HepG2 (cell line): ENCODE results near the gene COL5A1. TPM values are rescaled to one million over a fixed set of nuclear protein-coding genes. Genes with fewer than 3 reads are reported as not detected.

Source experiments
- ATAC-seq: fragments of 200-7000 bp; cut with Tn5 transposase; 3 replicates; pipeline ENCODE4 v1.9.1; 2020; ENCODE audit warnings: mild to moderate bottlenecking, moderate library complexity
- BruUV-seq: library from RNA; stranded (reverse); fragments of 400-500 nt; replicated peaks from 2 replicates; lab custom pipeline; 2021; lab: Mats Ljungman, UMichigan
- CTCF ChIA-PET: fragments of 300-600 bp; formaldehyde crosslinking; extraction: SDS; loops from one replicate; lab custom pipeline; 2021; ENCODE audit warnings: low total read pairs, inconsistent platforms, low intra/inter-chr PET ratio; lab: Yijun Ruan, JAX
- POLR2A ChIA-PET: fragments of 350-600 bp; sonication (Branson Sonifier 250); formaldehyde crosslinking; loops from one replicate; lab custom pipeline; 2020; ENCODE audit warnings: antibody characterized with exemption, inconsistent platforms; lab: Yijun Ruan, JAX
- DNase-seq: peaks from one replicate; pipeline ENCODE4 v3.0.0-alpha.2; 2015; ENCODE audit warnings: low spot score
- FAIRE-seq: peaks from 3 replicates; lab custom pipeline; 2011; peaks lifted over from hg19 to GRCh38; lab: Jason Lieb, UNC
- H2AFZ ChIP-seq: one replicate; pipeline ENCODE4 v1.6.1; 2011; ENCODE audit warnings: low read length, inconsistent platforms
- H3K27ac ChIP-seq: fragments of 300-600 bp; 3 replicates; pipeline ENCODE4 v1.8.0; 2011; ENCODE audit warnings: mixed run types, mild to moderate bottlenecking, mixed read lengths, low read length, inconsistent platforms; ENCODE audit not compliant: insufficient read depth; ENCODE audit errors: extremely low read length
- H3K27me3 ChIP-seq, 2 experiments: fragments of 200-600 bp in 1 of 2; 2 replicates in 1 of 2; 3 replicates in 1 of 2; pipeline versions ENCODE4 v1.6.0 to v1.8.0; 2011; ENCODE audit warnings: low read length in 2 of 2, mild to moderate bottlenecking in 2 of 2, moderate library complexity in 2 of 2, inconsistent platforms in 1 of 2; ENCODE audit not compliant: insufficient read depth in 2 of 2, control insufficient read depth in 1 of 2
- H3K36me3 ChIP-seq, 2 experiments: fragments of 200-600 bp in 1 of 2; replicated peaks in 1 of 2; 2 replicates in 1 of 2; 3 replicates in 1 of 2; pipeline versions ENCODE4 v1.5.1 to v1.8.0; 2011; ENCODE audit warnings: low read length in 2 of 2, inconsistent platforms in 1 of 2; ENCODE audit not compliant: insufficient read depth in 2 of 2, control insufficient read depth in 1 of 2
- H3K4me1 ChIP-seq: 2 replicates; pipeline ENCODE4 v1.5.1; 2012; ENCODE audit warnings: low read length, inconsistent platforms; ENCODE audit not compliant: insufficient read depth
- H3K4me2 ChIP-seq: 2 replicates; pipeline ENCODE4 v1.6.0; 2011; ENCODE audit warnings: low read depth, low read length, inconsistent platforms
- H3K4me3 ChIP-seq, 3 experiments: fragments of 200-600 bp in 1 of 3; sonication (generic), shearing (Covaris generic) in 1 of 3; replicated peaks in 1 of 3; 2 replicates each; pipeline ENCODE4 v1.5.1; 2011 to 2016; ENCODE audit warnings: low read length in 3 of 3, inconsistent platforms in 2 of 3, low read depth in 2 of 3, mild to moderate bottlenecking in 2 of 3, control low read depth in 1 of 3, mixed read lengths in 1 of 3; ENCODE audit not compliant: insufficient read depth in 1 of 3
- H3K79me2 ChIP-seq: one replicate; pipeline ENCODE4 v1.6.1; 2011; ENCODE audit warnings: low read length, inconsistent platforms; ENCODE audit not compliant: insufficient read depth
- H3K9ac ChIP-seq: 2 replicates; pipeline ENCODE4 v1.6.0; 2011; ENCODE audit warnings: mild to moderate bottlenecking, low read depth, low read length, inconsistent platforms; ENCODE audit not compliant: insufficient read depth
- H3K9me3 ChIP-seq: 2 replicates; pipeline ENCODE4 v1.5.1; 2012; ENCODE audit warnings: mild to moderate bottlenecking, low read length
- H4K20me1 ChIP-seq: 2 replicates; pipeline ENCODE4 v1.6.0; 2011; ENCODE audit warnings: inconsistent platforms, mild to moderate bottlenecking, low read length, moderate library complexity; ENCODE audit not compliant: insufficient read depth
- EP300 ChIP-seq, 3 experiments: sonication (generic) in 1 of 3; formaldehyde crosslinking in 1 of 3; IDR thresholded peaks; 2 replicates each; pipeline versions ENCODE4 v1.5.1 to v1.6.1; 2011 to 2020; ENCODE audit warnings: low read depth in 2 of 3, low read length in 2 of 3, borderline replicate concordance in 1 of 3, improper control_type of control experiment in 1 of 3, mild to moderate bottlenecking in 1 of 3, missing genetic modification reagents in 1 of 3, moderate library complexity in 1 of 3
- ZNF337 ChIP-seq: sonication (generic); formaldehyde crosslinking; IDR thresholded peaks from 2 replicates; pipeline ENCODE4 v1.5.1; 2020; ENCODE audit warnings: missing genetic modification reagents, low read depth, mild to moderate bottlenecking, borderline replicate concordance
- WGBS: methylation state at CpG from one replicate; pipeline ENCODE4 v1.1.6; 2017; ENCODE audit warnings: low lambda C conversion rate; 5-methylcytosine and 5-hydroxymethylcytosine counted together
- in situ Hi-C: cut with HindIII; loops from 2 replicates; pipeline ENCODE4 v1.10.0; 2017; ENCODE audit warnings: low pct_unique_long_range_greater_than_20kb; ENCODE audit not compliant: extremely low pct_ligation_motif_present
- intact Hi-C: fragments of 100-400 bp; cut with micrococcal nuclease; formaldehyde crosslinking; loops from one replicate; pipeline ENCODE4 v1.10.0; 2022; ENCODE audit not compliant: unreplicated experiment
- polyA plus RNA-seq, 8 experiments: library from polyadenylated mRNA; depleted of rRNA in 3 of 8; stranded (reverse) in 7 of 8; unstranded in 1 of 8; fragments of >200 nt; fragmentation: Illumina TruSeq in 4 of 8; extraction: Trizol in 4 of 8; gene quantifications; 2 replicates each; pipeline versions ENCODE4 v1.2.1 to v1.2.3, GENCODE V29; 2011 to 2016; ENCODE audit warnings: low read depth in 4 of 8, missing spikeins in 1 of 8, mixed read lengths in 1 of 8; ENCODE audit not compliant: insufficient read depth in 1 of 8
- total RNA-seq, 5 experiments: library from RNA; depleted of rRNA; stranded (reverse); fragments of >200 nt; fragmentation: Illumina TruSeq; extraction: Trizol; gene quantifications; 2 replicates each; pipeline ENCODE4 v1.2.3, GENCODE V29; 2016; ENCODE audit warnings: low read depth in 1 of 5
- TF ChIP-seq, protein P1 (sequence below): sonication (generic); formaldehyde crosslinking; IDR thresholded peaks from 2 replicates; pipeline ENCODE4 v1.8.1; 2023; ENCODE audit warnings: mild to moderate bottlenecking, missing genetic modification reagents
- TF ChIP-seq, protein P2 (sequence below): sonication (generic); formaldehyde crosslinking; IDR thresholded peaks from 2 replicates; pipeline ENCODE4 v1.9.0; 2021; ENCODE audit warnings: missing genetic modification reagents, mild to moderate bottlenecking, borderline replicate concordance

The COL5A1 gene
- total and polyA plus RNA-seq, 2 of the 13 experiments (the other 11 are each of a cell fraction or from before 2014, with no cell fraction given): not detected

DNA sequence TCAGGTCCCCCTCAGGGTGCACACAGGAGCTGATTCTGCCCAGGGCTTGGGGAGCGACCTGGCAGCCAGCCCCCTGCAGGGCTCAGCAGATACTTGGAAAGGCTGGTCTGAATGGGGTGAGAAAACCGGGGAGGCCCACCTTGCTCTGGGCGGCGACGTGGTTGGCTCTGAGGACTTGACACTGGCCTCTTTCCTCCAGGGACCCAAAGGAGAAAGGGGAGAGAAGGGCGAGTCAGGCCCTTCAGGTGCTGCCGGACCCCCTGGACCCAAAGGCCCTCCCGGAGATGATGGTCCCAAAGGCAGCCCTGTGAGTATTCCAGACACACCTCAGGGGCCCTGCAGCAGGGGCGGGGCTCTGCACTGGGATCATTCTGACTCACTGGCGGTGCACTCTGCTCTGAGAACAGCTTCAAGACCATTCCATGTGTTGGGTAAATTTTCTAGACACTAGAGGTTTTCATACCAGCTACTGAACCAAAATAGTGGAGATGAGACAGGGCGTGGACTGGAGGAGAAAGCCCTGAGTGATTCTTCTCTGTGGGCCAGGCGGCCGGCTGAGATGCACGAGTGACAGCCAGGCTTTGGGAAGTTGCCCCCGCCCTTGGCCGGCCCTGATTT, 173.1 kb downstream of the COL5A1 start (continued):
- TF ChIP-seq, protein P1, sequence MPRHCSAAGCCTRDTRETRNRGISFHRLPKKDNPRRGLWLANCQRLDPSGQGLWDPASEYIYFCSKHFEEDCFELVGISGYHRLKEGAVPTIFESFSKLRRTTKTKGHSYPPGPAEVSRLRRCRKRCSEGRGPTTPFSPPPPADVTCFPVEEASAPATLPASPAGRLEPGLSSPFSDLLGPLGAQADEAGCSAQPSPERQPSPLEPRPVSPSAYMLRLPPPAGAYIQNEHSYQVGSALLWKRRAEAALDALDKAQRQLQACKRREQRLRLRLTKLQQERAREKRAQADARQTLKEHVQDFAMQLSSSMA: no peak
- TF ChIP-seq ZNF337 (CRISPR knock-in tag): no peak
- no peak for TF ChIP-seq EP300 (IDR thresholded peaks at IDR 0.05; ENCODE audit: low read depth in 2 of 2, low read length in 2 of 2)
- no peak for TF ChIP-seq EP300 (CRISPR knock-in tag; IDR thresholded peaks at IDR 0.05; ENCODE audit: borderline replicate concordance)

DNA sequence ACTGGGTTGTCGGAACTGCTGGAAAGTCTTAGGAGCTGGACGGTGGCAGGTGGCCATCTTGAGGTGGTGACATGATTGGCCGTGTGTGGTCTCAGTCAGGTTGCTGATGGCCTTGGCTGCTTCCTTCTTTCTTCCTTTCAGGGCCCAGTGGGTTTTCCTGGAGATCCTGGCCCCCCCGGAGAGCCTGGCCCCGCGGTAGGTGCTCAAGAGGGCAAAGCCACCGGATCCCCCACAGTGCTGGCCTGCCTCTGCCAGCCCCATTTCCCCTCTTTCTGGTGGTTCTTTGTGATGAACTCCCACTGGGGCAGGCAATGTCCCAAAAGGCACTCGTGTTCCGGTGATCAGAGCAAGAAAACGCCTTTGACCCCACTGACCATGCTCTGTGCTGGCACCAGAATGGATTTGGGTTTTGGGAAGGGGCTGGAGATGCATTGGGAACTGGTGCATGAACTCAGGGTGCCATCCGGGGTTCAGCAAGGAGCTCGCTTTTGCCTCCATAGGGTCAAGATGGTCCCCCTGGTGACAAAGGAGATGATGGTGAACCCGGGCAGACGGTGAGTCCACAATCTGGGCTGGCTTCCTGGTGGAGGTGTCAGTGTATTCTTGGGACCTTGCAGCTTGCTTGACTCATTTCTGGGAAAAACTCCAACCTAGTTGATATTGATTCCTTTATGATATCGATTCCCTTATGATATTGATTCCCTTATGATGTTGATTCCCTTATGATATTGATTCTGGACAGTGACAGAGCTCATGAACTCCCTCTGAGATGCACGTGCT, 174.0 kb downstream of the COL5A1 start:
- Histone ChIP-seq H3K36me3 (no peaks in the 10 kb centered on the region), H3K9ac (no peak overlapping the region), H3K27me3 (peaks cover 17 to 98% of the 10 kb centered on the region in 2 experiments)
- TF ChIP-seq, protein P2, sequence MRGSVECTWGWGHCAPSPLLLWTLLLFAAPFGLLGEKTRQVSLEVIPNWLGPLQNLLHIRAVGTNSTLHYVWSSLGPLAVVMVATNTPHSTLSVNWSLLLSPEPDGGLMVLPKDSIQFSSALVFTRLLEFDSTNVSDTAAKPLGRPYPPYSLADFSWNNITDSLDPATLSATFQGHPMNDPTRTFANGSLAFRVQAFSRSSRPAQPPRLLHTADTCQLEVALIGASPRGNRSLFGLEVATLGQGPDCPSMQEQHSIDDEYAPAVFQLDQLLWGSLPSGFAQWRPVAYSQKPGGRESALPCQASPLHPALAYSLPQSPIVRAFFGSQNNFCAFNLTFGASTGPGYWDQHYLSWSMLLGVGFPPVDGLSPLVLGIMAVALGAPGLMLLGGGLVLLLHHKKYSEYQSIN (CRISPR knock-in tag): no peak
- TF ChIP-seq, all 625 proteins: peak for 0
- POLR2A ChIA-PET: no interaction called here
- Histone ChIP-seq H2AFZ (no peak overlapping the region), H3K4me1 (no peaks in the 10 kb centered on the region), H3K27ac (no peak overlapping the region), H3K4me3 (no peak overlapping the region), H3K4me2 (no peak overlapping the region), H3K9me3 (no peaks in the 10 kb centered on the region), H4K20me1 (no peaks in the 10 kb centered on the region), H3K79me2 (no peaks in the 10 kb centered on the region)
- intact Hi-C loops (no loop called here), in situ Hi-C loops (no loop called here)
- BruUV-seq: no TSS peak
- no peak for DNase-seq
- FAIRE-seq: no peak
- CTCF ChIA-PET: no interaction called here
- 22% methylated on average over 3 of the region's 16 CpGs for WGBS
- ATAC-seq: no peak
